WTC11 (cell line): ENCODE measurements around the gene MAP1LC3A. TPM values are rescaled to one million over a fixed set of nuclear protein-coding genes. Genes with fewer than 3 reads are reported as not detected.

Experiments used
- ATAC-seq: fragments of 200-7000 bp; cut with Tn5 transposase; 2 replicates; pipeline ENCODE4 v1.10.0; 2021; ENCODE audit warnings: mild to moderate bottlenecking, moderate library complexity
- CTCF ChIA-PET: fragments of 300-600 bp; sonication (Branson Sonifier 250); formaldehyde crosslinking; loops from one replicate; lab custom pipeline; 2021; ENCODE audit warnings: antibody characterized with exemption; lab: Charles Lee
- POLR2A ChIA-PET: fragments of 350-600 bp; sonication (Branson Sonifier 250); formaldehyde crosslinking; loops from one replicate; lab custom pipeline; 2021; ENCODE audit warnings: antibody characterized with exemption; lab: Charles Lee
- DNase-seq: peaks from one replicate; pipeline ENCODE4 v3.0.0; 2021; ENCODE audit warnings: low spot score
- H3K27ac Mint-ChIP-seq: 2 replicates; pipeline ENCODE4 v1.8.0; 2021; ENCODE audit warnings: mixed read lengths
- H3K27me3 Mint-ChIP-seq: 2 replicates; pipeline ENCODE4 v1.8.0; 2021; ENCODE audit warnings: low read depth, mild to moderate bottlenecking, moderate library complexity, mixed read lengths
- H3K36me3 Mint-ChIP-seq: 2 replicates; pipeline ENCODE4 v1.8.0; 2021; ENCODE audit warnings: mixed read lengths
- H3K4me1 Mint-ChIP-seq: 2 replicates; pipeline ENCODE4 v1.8.0; 2022; ENCODE audit warnings: mixed read lengths
- H3K4me3 Mint-ChIP-seq: 2 replicates; pipeline ENCODE4 v1.8.0; 2021; ENCODE audit warnings: mild to moderate bottlenecking, moderate library complexity, mixed read lengths
- H3K9me3 Mint-ChIP-seq: 2 replicates; pipeline ENCODE4 v1.8.0; 2021; ENCODE audit warnings: mixed read lengths
- CBFB ChIP-seq: sonication (generic); formaldehyde crosslinking; IDR thresholded peaks from 2 replicates; pipeline ENCODE4 v1.8.1; 2022; ENCODE audit warnings: mild to moderate bottlenecking, low read depth, missing genetic modification reagents
- CREB1 ChIP-seq: sonication (generic); formaldehyde crosslinking; IDR thresholded peaks from 2 replicates; pipeline ENCODE4 v1.8.0; 2023; ENCODE audit warnings: mild to moderate bottlenecking, missing genetic modification reagents
- ETV6 ChIP-seq: sonication (generic); formaldehyde crosslinking; IDR thresholded peaks from 2 replicates; pipeline ENCODE4 v1.8.1; 2022; ENCODE audit warnings: mild to moderate bottlenecking, missing genetic modification reagents
- FOXJ3 ChIP-seq: sonication (generic); formaldehyde crosslinking; IDR thresholded peaks from 2 replicates; pipeline ENCODE4 v1.9.0; 2021; ENCODE audit warnings: missing genetic modification reagents, mild to moderate bottlenecking, borderline replicate concordance
- GTF2I ChIP-seq: fragments of 250-450 bp; sonication (Bioruptor Pico); conservative IDR thresholded peaks from 2 replicates; pipeline ENCODE4 v1.4.0; 2021; ENCODE audit warnings: mild to moderate bottlenecking
- JUN ChIP-seq: sonication (generic); formaldehyde crosslinking; IDR thresholded peaks from 2 replicates; pipeline ENCODE4 v1.8.0; 2023; ENCODE audit warnings: mild to moderate bottlenecking, missing genetic modification reagents
- MXD4 ChIP-seq: fragments of 250-450 bp; sonication (Bioruptor Pico); IDR thresholded peaks from 2 replicates; pipeline ENCODE4 v1.8.0; 2021; ENCODE audit warnings: mild to moderate bottlenecking, moderate library complexity, borderline replicate concordance
- NR1H2 ChIP-seq: sonication (generic); formaldehyde crosslinking; IDR thresholded peaks from 2 replicates; pipeline ENCODE4 v1.9.0; 2021; ENCODE audit warnings: mild to moderate bottlenecking, moderate library complexity, missing genetic modification reagents
- RELA ChIP-seq: sonication (generic); formaldehyde crosslinking; IDR thresholded peaks from 2 replicates; pipeline ENCODE4 v1.8.1; 2022; ENCODE audit warnings: missing genetic modification reagents, mild to moderate bottlenecking, borderline replicate concordance
- SP1 ChIP-seq: sonication (generic); formaldehyde crosslinking; conservative IDR thresholded peaks from 2 replicates; pipeline ENCODE4 v1.8.1; 2022; ENCODE audit warnings: missing genetic modification reagents
- TP53 ChIP-seq: sonication (generic); formaldehyde crosslinking; IDR thresholded peaks from 2 replicates; pipeline ENCODE4 v1.8.1; 2023; ENCODE audit warnings: mild to moderate bottlenecking, missing genetic modification reagents
- ZNF138 ChIP-seq: sonication (generic); formaldehyde crosslinking; conservative IDR thresholded peaks from 2 replicates; pipeline ENCODE4 v1.8.1; 2022; ENCODE audit warnings: mild to moderate bottlenecking, moderate library complexity, missing genetic modification reagents
- ZNF219 ChIP-seq: sonication (generic); formaldehyde crosslinking; IDR thresholded peaks from 2 replicates; pipeline ENCODE4 v1.8.0; 2023; ENCODE audit warnings: missing genetic modification reagents, mild to moderate bottlenecking, borderline replicate concordance
- ZNF317 ChIP-seq: sonication (generic); formaldehyde crosslinking; IDR thresholded peaks from 2 replicates; pipeline ENCODE4 v1.8.1; 2023; ENCODE audit warnings: low read depth, mild to moderate bottlenecking, moderate library complexity, missing genetic modification reagents, borderline replicate concordance
- ZNF396 ChIP-seq: fragments of 250-450 bp; sonication (Bioruptor Pico); IDR thresholded peaks from 2 replicates; pipeline ENCODE4 v1.8.0; 2021; ENCODE audit warnings: mild to moderate bottlenecking, moderate library complexity, borderline replicate concordance
- total RNA-seq: library from RNA; stranded (reverse); gene quantifications from 3 replicates; pipeline ENCODE4 v1.2.3, GENCODE V29; 2021
- TF ChIP-seq, protein P1 (sequence below): sonication (generic); formaldehyde crosslinking; IDR thresholded peaks from 2 replicates; pipeline ENCODE4 v1.8.0; 2022; ENCODE audit warnings: mild to moderate bottlenecking, missing genetic modification reagents
- TF ChIP-seq, protein P2 (sequence below): sonication (generic); formaldehyde crosslinking; IDR thresholded peaks from 2 replicates; pipeline ENCODE4 v1.8.1; 2023; ENCODE audit warnings: mild to moderate bottlenecking, missing genetic modification reagents, borderline replicate concordance
- TF ChIP-seq, protein P3 (sequence below): sonication (generic); formaldehyde crosslinking; IDR thresholded peaks from 2 replicates; pipeline ENCODE4 v1.8.1; 2023; ENCODE audit warnings: mild to moderate bottlenecking, missing genetic modification reagents, moderate library complexity
- TF ChIP-seq, protein P4 (sequence below): sonication (generic); formaldehyde crosslinking; conservative IDR thresholded peaks from 2 replicates; pipeline ENCODE4 v1.8.1; 2023; ENCODE audit warnings: mild to moderate bottlenecking, low read depth, missing genetic modification reagents, moderate library complexity
- TF ChIP-seq, protein P5 (sequence below): fragments of 250-450 bp; sonication (Bioruptor Pico); IDR thresholded peaks from 2 replicates; pipeline ENCODE4 v1.9.0; 2021; ENCODE audit warnings: mild to moderate bottlenecking

MAP1LC3A gene
- total RNA-seq, 1 experiment from 2014 or later, result 7.5 TPM

DNA sequence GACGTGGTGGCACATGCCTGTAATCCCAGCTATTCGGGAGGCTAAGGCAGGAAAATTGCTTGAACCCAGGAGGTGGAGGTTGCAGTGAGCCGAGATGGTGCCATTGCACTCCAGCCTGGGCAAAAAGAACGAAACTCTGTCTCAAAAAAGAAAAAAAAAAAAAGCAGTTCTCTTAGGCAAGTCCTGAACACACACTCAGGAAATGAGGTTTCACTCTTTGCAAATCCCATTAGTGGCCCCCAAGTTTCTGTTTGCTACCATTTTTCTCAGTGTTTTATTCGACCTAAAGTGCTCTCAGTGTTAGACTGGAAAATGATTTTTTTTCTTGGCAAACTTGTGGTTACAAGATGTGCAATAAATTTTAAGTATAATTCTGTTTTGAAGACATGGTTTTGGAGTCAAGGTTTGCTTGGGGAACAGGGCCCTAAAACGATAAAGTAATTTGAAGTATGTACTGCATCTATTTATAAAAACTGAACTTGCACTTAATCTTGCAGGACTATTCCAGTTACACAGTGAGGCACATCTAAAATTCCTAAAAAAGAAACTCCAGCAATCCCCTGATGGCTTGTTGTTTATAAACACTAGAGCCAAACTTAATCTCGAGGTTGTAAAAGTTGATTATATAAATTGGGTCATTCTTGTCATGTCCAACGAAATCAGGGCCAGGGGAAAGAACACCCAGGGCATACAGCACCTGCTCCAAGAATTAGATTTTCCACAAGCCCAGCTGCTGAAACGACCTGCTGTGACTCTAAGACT is 42.6 kb downstream of the MAP1LC3A start:
- no peaks in the 10 kb centered on the region for H3K9me3 Mint-ChIP-seq
- no peak overlapping the region for H3K4me3 Mint-ChIP-seq
- no peaks in the 10 kb centered on the region for H3K27me3 Mint-ChIP-seq
- ATAC-seq, result no peak
- CTCF ChIA-PET, result interaction anchor here (0.6 kb wide), 1 partner anchor 11 kb away, joined by 3 read pairs; no protein-coding TSS in a partner anchor
- H3K36me3 Mint-ChIP-seq, result no peaks in the 10 kb centered on the region
- H3K4me1 Mint-ChIP-seq, result no peaks in the 10 kb centered on the region
- TF ChIP-seq SP1 (no peak), NR1H2 (no peak), ETV6 (CRISPR knock-in tag) (no peak), MXD4 (CRISPR knock-in tag) (no peak), ZNF138 (no peak), JUN (CRISPR knock-in tag) (no peak), FOXJ3 (CRISPR knock-in tag) (no peak), ZNF219 (CRISPR knock-in tag) (no peak)
- TF ChIP-seq, protein P1, sequence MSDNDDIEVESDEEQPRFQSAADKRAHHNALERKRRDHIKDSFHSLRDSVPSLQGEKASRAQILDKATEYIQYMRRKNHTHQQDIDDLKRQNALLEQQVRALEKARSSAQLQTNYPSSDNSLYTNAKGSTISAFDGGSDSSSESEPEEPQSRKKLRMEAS (CRISPR knock-in tag), result no peak
- TF ChIP-seq, protein P2, sequence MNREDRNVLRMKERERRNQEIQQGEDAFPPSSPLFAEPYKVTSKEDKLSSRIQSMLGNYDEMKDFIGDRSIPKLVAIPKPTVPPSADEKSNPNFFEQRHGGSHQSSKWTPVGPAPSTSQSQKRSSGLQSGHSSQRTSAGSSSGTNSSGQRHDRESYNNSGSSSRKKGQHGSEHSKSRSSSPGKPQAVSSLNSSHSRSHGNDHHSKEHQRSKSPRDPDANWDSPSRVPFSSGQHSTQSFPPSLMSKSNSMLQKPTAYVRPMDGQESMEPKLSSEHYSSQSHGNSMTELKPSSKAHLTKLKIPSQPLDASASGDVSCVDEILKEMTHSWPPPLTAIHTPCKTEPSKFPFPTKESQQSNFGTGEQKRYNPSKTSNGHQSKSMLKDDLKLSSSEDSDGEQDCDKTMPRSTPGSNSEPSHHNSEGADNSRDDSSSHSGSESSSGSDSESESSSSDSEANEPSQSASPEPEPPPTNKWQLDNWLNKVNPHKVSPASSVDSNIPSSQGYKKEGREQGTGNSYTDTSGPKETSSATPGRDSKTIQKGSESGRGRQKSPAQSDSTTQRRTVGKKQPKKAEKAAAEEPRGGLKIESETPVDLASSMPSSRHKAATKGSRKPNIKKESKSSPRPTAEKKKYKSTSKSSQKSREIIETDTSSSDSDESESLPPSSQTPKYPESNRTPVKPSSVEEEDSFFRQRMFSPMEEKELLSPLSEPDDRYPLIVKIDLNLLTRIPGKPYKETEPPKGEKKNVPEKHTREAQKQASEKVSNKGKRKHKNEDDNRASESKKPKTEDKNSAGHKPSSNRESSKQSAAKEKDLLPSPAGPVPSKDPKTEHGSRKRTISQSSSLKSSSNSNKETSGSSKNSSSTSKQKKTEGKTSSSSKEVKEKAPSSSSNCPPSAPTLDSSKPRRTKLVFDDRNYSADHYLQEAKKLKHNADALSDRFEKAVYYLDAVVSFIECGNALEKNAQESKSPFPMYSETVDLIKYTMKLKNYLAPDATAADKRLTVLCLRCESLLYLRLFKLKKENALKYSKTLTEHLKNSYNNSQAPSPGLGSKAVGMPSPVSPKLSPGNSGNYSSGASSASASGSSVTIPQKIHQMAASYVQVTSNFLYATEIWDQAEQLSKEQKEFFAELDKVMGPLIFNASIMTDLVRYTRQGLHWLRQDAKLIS (CRISPR knock-in tag), result no peak
- TF ChIP-seq, all 79 proteins: peak for 0
- POLR2A ChIA-PET, result no interaction called here
- no peak overlapping the region for H3K27ac Mint-ChIP-seq
- no peak for DNase-seq

DNA sequence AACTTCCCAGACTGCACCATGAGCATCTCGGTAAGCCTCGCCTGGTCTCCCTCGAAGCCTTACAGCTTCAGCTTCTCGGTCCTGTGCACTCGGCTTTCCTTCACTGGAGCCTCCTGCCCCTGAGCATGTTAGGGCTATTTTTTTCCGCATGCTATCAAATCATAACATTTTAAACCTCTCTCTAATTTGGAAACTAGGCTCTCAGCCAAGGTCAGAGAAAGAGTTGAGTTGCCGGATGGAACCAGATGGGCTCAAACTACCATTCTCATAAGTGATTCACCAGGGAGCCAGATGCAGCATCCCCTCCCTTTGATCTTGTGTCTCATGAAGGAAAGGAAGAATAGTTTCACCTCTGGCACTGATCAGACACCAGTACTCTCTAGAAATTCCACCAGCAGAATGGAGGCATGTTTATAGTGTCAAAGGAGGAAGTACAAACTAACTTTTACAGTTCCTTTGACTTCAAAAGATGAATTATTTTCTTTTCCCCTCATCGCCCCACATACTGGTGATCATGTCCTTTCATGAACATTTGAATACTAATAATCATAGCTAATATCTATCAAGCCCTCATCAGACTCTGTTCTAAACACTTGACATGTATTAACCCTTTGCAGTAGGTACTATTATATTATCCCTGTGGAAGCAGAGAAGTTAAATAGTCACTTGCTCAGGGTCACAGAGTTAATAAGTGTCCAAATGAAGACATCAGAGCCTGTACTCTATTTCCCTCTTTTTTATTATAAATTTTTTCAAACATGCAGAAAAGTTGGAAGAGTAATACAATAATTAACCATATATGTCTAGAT is 46.7 kb downstream of the MAP1LC3A start:
- Mint-ChIP-seq H3K9me3 (no peaks in the 10 kb centered on the region), H3K27me3 (no peaks in the 10 kb centered on the region), H3K4me1 (peaks cover 4% of the 10 kb centered on the region), H3K4me3 (no peak overlapping the region), H3K36me3 (0 out of 2 replicates have a peak, but pooled peaks cover 4% of the 10 kb centered on the region), H3K27ac (no peak overlapping the region; the same call in 1 of the 2 replicates)
- POLR2A ChIA-PET, result no interaction called here
- ATAC-seq, result no peak
- DNase-seq, result no peak
- CTCF ChIA-PET, result no interaction called here
- TF ChIP-seq, protein P3, sequence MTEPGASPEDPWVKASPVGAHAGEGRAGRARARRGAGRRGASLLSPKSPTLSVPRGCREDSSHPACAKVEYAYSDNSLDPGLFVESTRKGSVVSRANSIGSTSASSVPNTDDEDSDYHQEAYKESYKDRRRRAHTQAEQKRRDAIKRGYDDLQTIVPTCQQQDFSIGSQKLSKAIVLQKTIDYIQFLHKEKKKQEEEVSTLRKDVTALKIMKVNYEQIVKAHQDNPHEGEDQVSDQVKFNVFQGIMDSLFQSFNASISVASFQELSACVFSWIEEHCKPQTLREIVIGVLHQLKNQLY, result no peak
- TF ChIP-seq CBFB (CRISPR knock-in tag), result no peak
- TF ChIP-seq TP53, result no peak
- TF ChIP-seq ZNF396 (CRISPR knock-in tag), result no peak
- no peak for TF ChIP-seq CREB1 (CRISPR knock-in tag)
- TF ChIP-seq RELA (CRISPR knock-in tag), result no peak
- no peak for TF ChIP-seq GTF2I (CRISPR knock-in tag)
- TF ChIP-seq ZNF219 (CRISPR knock-in tag), result no peak
- TF ChIP-seq, protein P4, sequence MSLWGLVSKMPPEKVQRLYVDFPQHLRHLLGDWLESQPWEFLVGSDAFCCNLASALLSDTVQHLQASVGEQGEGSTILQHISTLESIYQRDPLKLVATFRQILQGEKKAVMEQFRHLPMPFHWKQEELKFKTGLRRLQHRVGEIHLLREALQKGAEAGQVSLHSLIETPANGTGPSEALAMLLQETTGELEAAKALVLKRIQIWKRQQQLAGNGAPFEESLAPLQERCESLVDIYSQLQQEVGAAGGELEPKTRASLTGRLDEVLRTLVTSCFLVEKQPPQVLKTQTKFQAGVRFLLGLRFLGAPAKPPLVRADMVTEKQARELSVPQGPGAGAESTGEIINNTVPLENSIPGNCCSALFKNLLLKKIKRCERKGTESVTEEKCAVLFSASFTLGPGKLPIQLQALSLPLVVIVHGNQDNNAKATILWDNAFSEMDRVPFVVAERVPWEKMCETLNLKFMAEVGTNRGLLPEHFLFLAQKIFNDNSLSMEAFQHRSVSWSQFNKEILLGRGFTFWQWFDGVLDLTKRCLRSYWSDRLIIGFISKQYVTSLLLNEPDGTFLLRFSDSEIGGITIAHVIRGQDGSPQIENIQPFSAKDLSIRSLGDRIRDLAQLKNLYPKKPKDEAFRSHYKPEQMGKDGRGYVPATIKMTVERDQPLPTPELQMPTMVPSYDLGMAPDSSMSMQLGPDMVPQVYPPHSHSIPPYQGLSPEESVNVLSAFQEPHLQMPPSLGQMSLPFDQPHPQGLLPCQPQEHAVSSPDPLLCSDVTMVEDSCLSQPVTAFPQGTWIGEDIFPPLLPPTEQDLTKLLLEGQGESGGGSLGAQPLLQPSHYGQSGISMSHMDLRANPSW (CRISPR knock-in tag), result no peak
- TF ChIP-seq, protein P5, sequence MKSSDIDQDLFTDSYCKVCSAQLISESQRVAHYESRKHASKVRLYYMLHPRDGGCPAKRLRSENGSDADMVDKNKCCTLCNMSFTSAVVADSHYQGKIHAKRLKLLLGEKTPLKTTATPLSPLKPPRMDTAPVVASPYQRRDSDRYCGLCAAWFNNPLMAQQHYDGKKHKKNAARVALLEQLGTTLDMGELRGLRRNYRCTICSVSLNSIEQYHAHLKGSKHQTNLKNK (CRISPR knock-in tag), result no peak
- no peak for TF ChIP-seq ZNF317 (CRISPR knock-in tag)
- TF ChIP-seq, protein P2 (CRISPR knock-in tag), result no peak
